ENCODE results near the gene ACOX1. TPM values are rescaled to one million over a fixed set of nuclear protein-coding genes. Genes with fewer than 3 reads are reported as not detected.

Gene ACOX1
- total and polyA plus RNA-seq, 2 of the 13 experiments (the other 11 are each of a cell fraction or from before 2014, with no cell fraction given), result 86.4 to 120 TPM

DNA sequence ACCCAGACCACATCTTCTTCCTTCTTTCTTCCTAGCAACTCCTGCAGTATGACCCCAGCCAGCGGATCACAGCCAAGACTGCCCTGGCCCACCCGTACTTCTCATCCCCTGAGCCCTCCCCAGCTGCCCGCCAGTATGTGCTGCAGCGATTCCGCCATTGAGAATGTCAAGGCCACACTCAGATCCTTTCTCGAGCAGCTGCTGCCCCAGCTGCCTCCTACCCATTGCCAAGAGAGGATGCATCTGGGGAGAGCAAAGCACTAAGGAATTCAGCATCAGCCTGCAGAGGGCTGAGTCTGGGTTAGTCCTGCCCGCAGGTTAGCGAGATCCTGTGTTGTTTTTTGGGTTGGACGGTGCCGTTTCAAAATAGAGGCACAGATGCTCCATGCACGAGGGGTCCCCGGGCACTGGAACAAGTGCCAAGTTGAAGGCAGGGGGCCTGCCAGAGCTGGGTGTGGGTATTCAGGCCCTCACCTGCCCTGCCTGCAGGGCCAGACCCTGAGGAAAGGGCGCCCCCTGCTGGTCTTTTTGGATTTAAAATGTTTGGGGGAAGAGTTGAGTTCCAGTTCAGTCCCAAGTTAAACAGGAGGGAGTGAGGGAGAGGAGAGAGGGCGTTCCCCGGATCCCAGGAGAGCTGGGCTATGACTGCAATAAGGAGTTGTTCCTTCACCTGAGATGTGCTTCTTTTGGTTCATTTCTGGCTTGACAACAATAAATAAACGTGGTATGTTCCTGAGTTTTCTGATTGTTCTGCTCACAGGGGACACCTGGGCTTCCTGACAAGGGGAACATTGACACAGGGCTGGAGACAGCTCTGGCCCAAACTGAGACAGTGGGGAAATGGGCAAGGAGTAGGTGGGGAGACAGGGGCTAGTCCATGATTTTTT is 26.5 kb upstream of the ACOX1 start (continued):
- no peak for TF ChIP-seq BRCA1 (CRISPR knock-in tag; IDR thresholded peaks at IDR 0.05)
- TF ChIP-seq ZBTB1 (CRISPR knock-in tag; IDR thresholded peaks at IDR 0.05; ENCODE audit: borderline replicate concordance), result no peak
- no peak for TF ChIP-seq ZFP62 (CRISPR knock-in tag; IDR thresholded peaks at IDR 0.05)
- no peak for TF ChIP-seq GTF2F1 (IDR thresholded peaks at IDR 0.05; ENCODE audit: low read length)
- TF ChIP-seq KDM2A (CRISPR knock-in tag; IDR thresholded peaks at IDR 0.05; ENCODE audit: borderline replicate concordance, low read depth), result peak; percentile 60; the same call in 1 of the 2 replicates
- TF ChIP-seq, protein P1, sequence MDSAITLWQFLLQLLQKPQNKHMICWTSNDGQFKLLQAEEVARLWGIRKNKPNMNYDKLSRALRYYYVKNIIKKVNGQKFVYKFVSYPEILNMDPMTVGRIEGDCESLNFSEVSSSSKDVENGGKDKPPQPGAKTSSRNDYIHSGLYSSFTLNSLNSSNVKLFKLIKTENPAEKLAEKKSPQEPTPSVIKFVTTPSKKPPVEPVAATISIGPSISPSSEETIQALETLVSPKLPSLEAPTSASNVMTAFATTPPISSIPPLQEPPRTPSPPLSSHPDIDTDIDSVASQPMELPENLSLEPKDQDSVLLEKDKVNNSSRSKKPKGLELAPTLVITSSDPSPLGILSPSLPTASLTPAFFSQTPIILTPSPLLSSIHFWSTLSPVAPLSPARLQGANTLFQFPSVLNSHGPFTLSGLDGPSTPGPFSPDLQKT (CRISPR knock-in tag; IDR thresholded peaks at IDR 0.05; ENCODE audit: borderline replicate concordance), result no peak
- no peak for TF ChIP-seq ZZZ3 (CRISPR knock-in tag; IDR thresholded peaks at IDR 0.05; ENCODE audit: borderline replicate concordance)
- TF ChIP-seq CEBPG (CRISPR knock-in tag; IDR thresholded peaks at IDR 0.05), result no peak
- TF ChIP-seq YEATS4 (CRISPR knock-in tag; IDR thresholded peaks at IDR 0.05; ENCODE audit: borderline replicate concordance), result no peak
- 0 out of 2 replicates have a peak, but pooled peaks have one; percentile 36 for TF ChIP-seq ZNF792 (CRISPR knock-in tag; IDR thresholded peaks at IDR 0.05)
- no peak for TF ChIP-seq ARNT (IDR thresholded peaks at IDR 0.05)
- TF ChIP-seq, protein P2, sequence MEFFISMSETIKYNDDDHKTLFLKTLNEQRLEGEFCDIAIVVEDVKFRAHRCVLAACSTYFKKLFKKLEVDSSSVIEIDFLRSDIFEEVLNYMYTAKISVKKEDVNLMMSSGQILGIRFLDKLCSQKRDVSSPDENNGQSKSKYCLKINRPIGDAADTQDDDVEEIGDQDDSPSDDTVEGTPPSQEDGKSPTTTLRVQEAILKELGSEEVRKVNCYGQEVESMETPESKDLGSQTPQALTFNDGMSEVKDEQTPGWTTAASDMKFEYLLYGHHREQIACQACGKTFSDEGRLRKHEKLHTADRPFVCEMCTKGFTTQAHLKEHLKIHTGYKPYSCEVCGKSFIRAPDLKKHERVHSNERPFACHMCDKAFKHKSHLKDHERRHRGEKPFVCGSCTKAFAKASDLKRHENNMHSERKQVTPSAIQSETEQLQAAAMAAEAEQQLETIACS (CRISPR knock-in tag; IDR thresholded peaks at IDR 0.05), result no peak
- peak; percentile 78; the same call in 1 of the 2 replicates for TF ChIP-seq KDM3A (CRISPR knock-in tag; IDR thresholded peaks at IDR 0.05; ENCODE audit: low read depth)
- TF ChIP-seq MAZ (IDR thresholded peaks at IDR 0.05; ENCODE audit: borderline replicate concordance, low read depth, low read length), result no peak
- no peak for TF ChIP-seq MAZ (CRISPR knock-in tag; IDR thresholded peaks at IDR 0.05; ENCODE audit: low read depth)
- 0 out of 2 replicates have a peak, but pooled peaks have one; percentile 54 for TF ChIP-seq KMT2A (CRISPR knock-in tag; IDR thresholded peaks at IDR 0.05)
- TF ChIP-seq HCFC1 (IDR thresholded peaks at IDR 0.05; ENCODE audit: low read depth, low read length), result no peak
- no peak for TF ChIP-seq ZNF589 (CRISPR knock-in tag; conservative IDR thresholded peaks at IDR 0.05)
- TF ChIP-seq FOXA1 (IDR thresholded peaks at IDR 0.05), result no peak
- TF ChIP-seq FOXA1 (CRISPR knock-in tag; IDR thresholded peaks at IDR 0.05), result 0 out of 2 replicates have a peak, but pooled peaks have one; percentile 7
- TF ChIP-seq ZNF232 (CRISPR knock-in tag; IDR thresholded peaks at IDR 0.05; ENCODE audit: borderline replicate concordance), result no peak
- peak; percentile 30; the same call in 1 of the 2 replicates for TF ChIP-seq REPIN1 (CRISPR knock-in tag; IDR thresholded peaks at IDR 0.05; ENCODE audit: borderline replicate concordance, low read depth)
- TF ChIP-seq ZBTB38 (CRISPR knock-in tag; IDR thresholded peaks at IDR 0.05), result peak; percentile 74; the same call in 1 of the 2 replicates
- TF ChIP-seq RELA (CRISPR knock-in tag; IDR thresholded peaks at IDR 0.05), result no peak
- no peak for TF ChIP-seq FOXM1 (CRISPR knock-in tag; IDR thresholded peaks at IDR 0.05)
- no peak for TF ChIP-seq MIER2 (CRISPR knock-in tag; IDR thresholded peaks at IDR 0.05)
- TF ChIP-seq ZNF546 (CRISPR knock-in tag; conservative IDR thresholded peaks at IDR 0.05), result no peak
- TF ChIP-seq, protein P3, sequence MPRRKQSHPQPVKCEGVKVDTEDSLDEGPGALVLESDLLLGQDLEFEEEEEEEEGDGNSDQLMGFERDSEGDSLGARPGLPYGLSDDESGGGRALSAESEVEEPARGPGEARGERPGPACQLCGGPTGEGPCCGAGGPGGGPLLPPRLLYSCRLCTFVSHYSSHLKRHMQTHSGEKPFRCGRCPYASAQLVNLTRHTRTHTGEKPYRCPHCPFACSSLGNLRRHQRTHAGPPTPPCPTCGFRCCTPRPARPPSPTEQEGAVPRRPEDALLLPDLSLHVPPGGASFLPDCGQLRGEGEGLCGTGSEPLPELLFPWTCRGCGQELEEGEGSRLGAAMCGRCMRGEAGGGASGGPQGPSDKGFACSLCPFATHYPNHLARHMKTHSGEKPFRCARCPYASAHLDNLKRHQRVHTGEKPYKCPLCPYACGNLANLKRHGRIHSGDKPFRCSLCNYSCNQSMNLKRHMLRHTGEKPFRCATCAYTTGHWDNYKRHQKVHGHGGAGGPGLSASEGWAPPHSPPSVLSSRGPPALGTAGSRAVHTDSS (CRISPR knock-in tag; conservative IDR thresholded peaks at IDR 0.05), result 0 out of 2 replicates have a peak, but pooled peaks have one; percentile 56
